ENCODE measurements around the gene KAT14.

GRCh38 chr20:18215566-18215965 is 77.9 kb downstream of the KAT14 start:
- TF ChIP-seq, protein P1, sequence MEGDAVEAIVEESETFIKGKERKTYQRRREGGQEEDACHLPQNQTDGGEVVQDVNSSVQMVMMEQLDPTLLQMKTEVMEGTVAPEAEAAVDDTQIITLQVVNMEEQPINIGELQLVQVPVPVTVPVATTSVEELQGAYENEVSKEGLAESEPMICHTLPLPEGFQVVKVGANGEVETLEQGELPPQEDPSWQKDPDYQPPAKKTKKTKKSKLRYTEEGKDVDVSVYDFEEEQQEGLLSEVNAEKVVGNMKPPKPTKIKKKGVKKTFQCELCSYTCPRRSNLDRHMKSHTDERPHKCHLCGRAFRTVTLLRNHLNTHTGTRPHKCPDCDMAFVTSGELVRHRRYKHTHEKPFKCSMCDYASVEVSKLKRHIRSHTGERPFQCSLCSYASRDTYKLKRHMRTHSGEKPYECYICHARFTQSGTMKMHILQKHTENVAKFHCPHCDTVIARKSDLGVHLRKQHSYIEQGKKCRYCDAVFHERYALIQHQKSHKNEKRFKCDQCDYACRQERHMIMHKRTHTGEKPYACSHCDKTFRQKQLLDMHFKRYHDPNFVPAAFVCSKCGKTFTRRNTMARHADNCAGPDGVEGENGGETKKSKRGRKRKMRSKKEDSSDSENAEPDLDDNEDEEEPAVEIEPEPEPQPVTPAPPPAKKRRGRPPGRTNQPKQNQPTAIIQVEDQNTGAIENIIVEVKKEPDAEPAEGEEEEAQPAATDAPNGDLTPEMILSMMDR (IDR thresholded peaks at IDR 0.05): no peak
- TF ChIP-seq POLR2A (IDR thresholded peaks at IDR 0.05): no peak
